Measurements from ENCODE around the gene FSD1. TPM values are rescaled to one million over a fixed set of nuclear protein-coding genes. Genes with fewer than 3 reads are reported as not detected.

FSD1 gene
- total and polyA plus RNA-seq, 10 of the 15 experiments (the other 5 are each of a cell fraction or from before 2014, with no cell fraction given): 0.15 to 5.1 (median 4.0) TPM; not detected in 1

DNA sequence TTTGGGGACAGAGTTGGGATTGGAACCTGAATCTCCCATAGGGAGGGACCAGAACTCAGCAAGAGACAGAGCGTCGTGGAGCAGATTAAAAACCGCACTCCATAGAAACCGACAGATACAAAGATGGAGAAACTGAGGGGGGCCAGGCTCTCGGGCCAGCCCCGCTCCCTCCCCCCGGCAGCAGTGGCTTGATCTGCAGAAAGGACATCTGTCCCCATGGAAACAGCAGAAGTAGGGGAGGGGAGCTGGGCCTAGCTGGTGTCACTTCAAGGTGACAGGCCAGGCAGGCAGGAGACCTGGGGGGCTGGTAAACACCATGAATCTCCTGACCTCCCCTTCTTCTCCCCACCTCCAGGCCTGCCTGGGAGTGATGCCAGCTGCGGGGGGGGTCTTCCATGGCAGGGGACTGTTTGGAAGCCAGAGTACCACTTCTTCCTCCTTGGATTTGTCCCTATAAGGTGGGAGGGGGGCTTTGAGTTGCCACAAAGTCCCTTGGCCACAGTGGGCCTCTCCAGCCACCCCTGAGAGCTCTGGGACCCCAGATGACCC is 13.1 kb upstream of the FSD1 start:
- no peaks in the 10 kb centered on the region for H3K4me1 ChIP-seq (ENCODE audit: control insufficient read depth, insufficient read depth, low read length)
- H3K27ac ChIP-seq (ENCODE audit: control insufficient read depth, insufficient read depth): no peak overlapping the region
- TF ChIP-seq TCF12 (IDR thresholded peaks at IDR 0.05; ENCODE audit: low read depth, low read length): no peak
- no peak for TF ChIP-seq SRF (IDR thresholded peaks at IDR 0.05; ENCODE audit: low read depth in 2 of 2, low read length in 2 of 2)
- no peak for TF ChIP-seq HDAC2 (IDR thresholded peaks at IDR 0.05)
- no peak for TF ChIP-seq EED (IDR thresholded peaks at IDR 0.05; ENCODE audit: low read depth)
- TF ChIP-seq MYB (IDR thresholded peaks at IDR 0.05; ENCODE audit: borderline replicate concordance, low read depth, low read length): no peak
- TF ChIP-seq, protein P1, sequence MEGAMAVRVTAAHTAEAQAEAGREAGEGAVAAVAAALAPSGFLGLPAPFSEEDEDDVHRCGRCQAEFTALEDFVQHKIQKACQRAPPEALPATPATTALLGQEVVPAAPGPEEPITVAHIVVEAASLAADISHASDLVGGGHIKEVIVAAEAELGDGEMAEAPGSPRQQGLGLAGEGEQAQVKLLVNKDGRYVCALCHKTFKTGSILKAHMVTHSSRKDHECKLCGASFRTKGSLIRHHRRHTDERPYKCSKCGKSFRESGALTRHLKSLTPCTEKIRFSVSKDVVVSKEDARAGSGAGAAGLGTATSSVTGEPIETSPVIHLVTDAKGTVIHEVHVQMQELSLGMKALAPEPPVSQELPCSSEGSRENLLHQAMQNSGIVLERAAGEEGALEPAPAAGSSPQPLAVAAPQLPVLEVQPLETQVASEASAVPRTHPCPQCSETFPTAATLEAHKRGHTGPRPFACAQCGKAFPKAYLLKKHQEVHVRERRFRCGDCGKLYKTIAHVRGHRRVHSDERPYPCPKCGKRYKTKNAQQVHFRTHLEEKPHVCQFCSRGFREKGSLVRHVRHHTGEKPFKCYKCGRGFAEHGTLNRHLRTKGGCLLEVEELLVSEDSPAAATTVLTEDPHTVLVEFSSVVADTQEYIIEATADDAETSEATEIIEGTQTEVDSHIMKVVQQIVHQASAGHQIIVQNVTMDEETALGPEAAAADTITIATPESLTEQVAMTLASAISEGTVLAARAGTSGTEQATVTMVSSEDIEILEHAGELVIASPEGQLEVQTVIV (IDR thresholded peaks at IDR 0.05; ENCODE audit: borderline replicate concordance, partially characterized antibody): no peak
- TF ChIP-seq SUPT20H (IDR thresholded peaks at IDR 0.05; ENCODE audit: borderline replicate concordance, control insufficient read depth, low read depth, low read length): no peak
- TF ChIP-seq, protein P2, sequence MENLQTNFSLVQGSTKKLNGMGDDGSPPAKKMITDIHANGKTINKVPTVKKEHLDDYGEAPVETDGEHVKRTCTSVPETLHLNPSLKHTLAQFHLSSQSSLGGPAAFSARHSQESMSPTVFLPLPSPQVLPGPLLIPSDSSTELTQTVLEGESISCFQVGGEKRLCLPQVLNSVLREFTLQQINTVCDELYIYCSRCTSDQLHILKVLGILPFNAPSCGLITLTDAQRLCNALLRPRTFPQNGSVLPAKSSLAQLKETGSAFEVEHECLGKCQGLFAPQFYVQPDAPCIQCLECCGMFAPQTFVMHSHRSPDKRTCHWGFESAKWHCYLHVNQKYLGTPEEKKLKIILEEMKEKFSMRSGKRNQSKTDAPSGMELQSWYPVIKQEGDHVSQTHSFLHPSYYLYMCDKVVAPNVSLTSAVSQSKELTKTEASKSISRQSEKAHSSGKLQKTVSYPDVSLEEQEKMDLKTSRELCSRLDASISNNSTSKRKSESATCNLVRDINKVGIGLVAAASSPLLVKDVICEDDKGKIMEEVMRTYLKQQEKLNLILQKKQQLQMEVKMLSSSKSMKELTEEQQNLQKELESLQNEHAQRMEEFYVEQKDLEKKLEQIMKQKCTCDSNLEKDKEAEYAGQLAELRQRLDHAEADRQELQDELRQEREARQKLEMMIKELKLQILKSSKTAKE (IDR thresholded peaks at IDR 0.05; ENCODE audit: low read depth, poor library complexity, severe bottlenecking): no peak
- intact Hi-C loops (cut with micrococcal nuclease; ENCODE audit: unreplicated experiment): no loop called here
- RAD21 ChIA-PET (ENCODE audit: unreplicated experiment): no interaction called here
- SMC1A ChIA-PET (ENCODE audit: uncharacterized antibody, unreplicated experiment): no interaction called here
- no peaks in the 10 kb centered on the region for H3K36me3 ChIP-seq (ENCODE audit: control insufficient read depth in 2 of 2, insufficient read depth in 2 of 2, low read length in 1 of 2)
- CTCF ChIA-PET: no interaction called here
- H3K79me2 ChIP-seq (ENCODE audit: control insufficient read depth, insufficient read depth, low read length): no peaks in the 10 kb centered on the region
- no peak overlapping the region for H3K9ac ChIP-seq (ENCODE audit: control insufficient read depth, insufficient read depth, low read length)
- no peaks in the 10 kb centered on the region for H3K27me3 ChIP-seq (replicated peaks in 1 of 2; ENCODE audit: control insufficient read depth in 2 of 2, insufficient read depth in 2 of 2, low read length in 1 of 2)
- ATAC-seq (no peak), FAIRE-seq (no peak), DNase-seq (ENCODE audit: low read depth, low spot score) (no peak)
- in situ Hi-C loops (cut with MboI): no loop called here
- no peaks in the 10 kb centered on the region for H3K9me3 ChIP-seq (replicated peaks; ENCODE audit: control insufficient read depth, insufficient read depth, low read length)
- no peak overlapping the region for H3K4me3 ChIP-seq
- WGBS (ENCODE audit: insufficient coverage, insufficient replicate concordance, low lambda C conversion rate, missing lambda C conversion rate): 59% methylated on average over 7 of the region's 8 CpGs
- POLR2A ChIA-PET: no interaction called here
- H4K20me1 ChIP-seq (ENCODE audit: control insufficient read depth, insufficient read depth): no peaks in the 10 kb centered on the region
- no peak overlapping the region for H2AFZ ChIP-seq (ENCODE audit: control insufficient read depth, low read depth, low read length)
- no peak overlapping the region for H3K4me2 ChIP-seq (ENCODE audit: control insufficient read depth, insufficient read depth)
- no TSS peak for BruUV-seq (replicated peaks)
